H9 (cell line): ENCODE measurements around the gene SYDE1. TPM values are rescaled to one million over a fixed set of nuclear protein-coding genes. Genes with fewer than 3 reads are reported as not detected.
"Not testable (repeated sequence)": the region's sequence is repeated elsewhere in the genome, so short reads cannot be mapped to it uniquely, and the experiment has no call there.

ENCODE experiments used
- DNase-seq: peaks from one replicate; pipeline ENCODE4 v3.0.0-alpha.2; 2017
- H2AFZ ChIP-seq: one replicate; pipeline ENCODE4 v1.6.1; 2013; ENCODE audit warnings: mild to moderate bottlenecking, low read length, control low read depth, moderate library complexity
- H2AK5ac ChIP-seq: 2 replicates; pipeline ENCODE4 v1.6.1; 2013; ENCODE audit warnings: low read length, control low read depth, mixed read lengths; ENCODE audit not compliant: insufficient read length
- H2BK120ac ChIP-seq: one replicate; pipeline ENCODE4 v1.6.1; 2013; ENCODE audit warnings: low read depth, mild to moderate bottlenecking, low read length, control low read depth, inconsistent platforms; ENCODE audit not compliant: poor library complexity, severe bottlenecking
- H2BK12ac ChIP-seq: 2 replicates; pipeline ENCODE4 v1.6.1; 2013; ENCODE audit warnings: low read length, control low read depth, mixed read lengths, low read depth; ENCODE audit not compliant: insufficient read length
- H2BK15ac ChIP-seq: 2 replicates; pipeline ENCODE4 v1.6.1; 2013; ENCODE audit warnings: low read depth, low read length, control low read depth
- H2BK20ac ChIP-seq: one replicate; pipeline ENCODE4 v1.6.1; 2013; ENCODE audit warnings: low read depth, mild to moderate bottlenecking, low read length, control low read depth, inconsistent platforms; ENCODE audit not compliant: poor library complexity, severe bottlenecking
- H2BK5ac ChIP-seq: 2 replicates; pipeline ENCODE4 v1.6.1; 2013; ENCODE audit warnings: low read length, control low read depth, mixed read lengths; ENCODE audit not compliant: insufficient read length
- H3K14ac ChIP-seq: 2 replicates; pipeline ENCODE4 v1.6.1; 2013; ENCODE audit warnings: low read length, control low read depth; ENCODE audit not compliant: insufficient read depth
- H3K18ac ChIP-seq: 2 replicates; pipeline ENCODE4 v1.6.1; 2013; ENCODE audit warnings: low read depth, mild to moderate bottlenecking, mixed read lengths, low read length, control low read depth; ENCODE audit not compliant: insufficient read length
- H3K23ac ChIP-seq: 2 replicates; pipeline ENCODE4 v1.6.1; 2013; ENCODE audit warnings: low read length, control low read depth, mixed read lengths, low read depth; ENCODE audit not compliant: insufficient read length
- H3K23me2 ChIP-seq: 2 replicates; pipeline ENCODE4 v1.6.1; 2013; ENCODE audit warnings: low read depth, mild to moderate bottlenecking, mixed read lengths, low read length, control low read depth; ENCODE audit not compliant: insufficient read length, poor library complexity, severe bottlenecking
- H3K27ac ChIP-seq: 2 replicates; pipeline ENCODE4 v1.5.1; 2013; ENCODE audit warnings: low read length, control low read depth, mixed read lengths, low read depth; ENCODE audit not compliant: insufficient read length
- H3K27me3 ChIP-seq: 2 replicates; pipeline ENCODE4 v1.6.1; 2013; ENCODE audit warnings: low read length, control low read depth, inconsistent platforms; ENCODE audit not compliant: insufficient read depth
- H3K4ac ChIP-seq: 2 replicates; pipeline ENCODE4 v1.6.1; 2013; ENCODE audit warnings: low read depth, mild to moderate bottlenecking, control low read depth, inconsistent platforms, low read length, moderate library complexity
- H3K4me1 ChIP-seq: 2 replicates; pipeline ENCODE4 v1.6.1; 2013; ENCODE audit warnings: low read length, control low read depth, inconsistent platforms; ENCODE audit not compliant: insufficient read depth
- H3K4me2 ChIP-seq: 2 replicates; pipeline ENCODE4 v1.6.1; 2013; ENCODE audit warnings: low read length, control low read depth, mixed read lengths; ENCODE audit not compliant: insufficient read length, insufficient read depth
- H3K56ac ChIP-seq: 2 replicates; pipeline ENCODE4 v1.6.1; 2013; ENCODE audit warnings: low read depth, mild to moderate bottlenecking, mixed read lengths, low read length, control low read depth; ENCODE audit not compliant: insufficient read length
- H3K79me1 ChIP-seq: 2 replicates; pipeline ENCODE4 v1.6.1; 2013; ENCODE audit warnings: low read depth, mild to moderate bottlenecking, moderate library complexity, low read length, control low read depth, inconsistent platforms; ENCODE audit not compliant: insufficient read depth, poor library complexity, severe bottlenecking
- H3K79me2 ChIP-seq: 2 replicates; pipeline ENCODE4 v1.6.1; 2013; ENCODE audit warnings: low read length, control low read depth, inconsistent platforms; ENCODE audit not compliant: insufficient read depth
- H3K9ac ChIP-seq: 2 replicates; pipeline ENCODE4 v1.6.1; 2013; ENCODE audit warnings: low read length, control low read depth, mixed read lengths; ENCODE audit not compliant: insufficient read length; ENCODE audit errors: extremely low read depth
- H3K9me3 ChIP-seq: one replicate; pipeline ENCODE4 v1.6.1; 2013; ENCODE audit warnings: low read depth, low read length, inconsistent platforms; ENCODE audit not compliant: control insufficient read depth
- H3T11ph ChIP-seq: one replicate; pipeline ENCODE4 v1.6.1; 2013; ENCODE audit warnings: mild to moderate bottlenecking, low read length, control low read depth, inconsistent platforms
- H4K20me1 ChIP-seq: one replicate; pipeline ENCODE4 v1.6.1; 2013; ENCODE audit not compliant: control insufficient read depth, insufficient read length, insufficient read depth
- H4K5ac ChIP-seq: 2 replicates; pipeline ENCODE4 v1.6.1; 2013; ENCODE audit warnings: low read depth, mild to moderate bottlenecking, mixed read lengths, low read length, control low read depth; ENCODE audit not compliant: insufficient read length
- H4K8ac ChIP-seq: replicated peaks from 2 replicates; pipeline ENCODE4 v1.6.1; 2013; ENCODE audit warnings: low read length, control low read depth, mixed read lengths, low read depth; ENCODE audit not compliant: insufficient read length
- H4K91ac ChIP-seq: 2 replicates; pipeline ENCODE4 v1.6.1; 2013; ENCODE audit warnings: low read depth, mild to moderate bottlenecking, moderate library complexity, mixed read lengths, low read length, control low read depth; ENCODE audit not compliant: insufficient read length
- H3K27ac Mint-ChIP-seq, 3 experiments: 2 replicates in 2 of 3; 3 replicates in 1 of 3; pipeline ENCODE4 v1.8.0; 2020 to 2021; ENCODE audit warnings: mixed read lengths in 3 of 3, mild to moderate bottlenecking in 1 of 3, moderate library complexity in 1 of 3
- H3K27me3 Mint-ChIP-seq: 2 replicates; pipeline ENCODE4 v1.8.0; 2021; ENCODE audit warnings: low read depth, mild to moderate bottlenecking, moderate library complexity, mixed read lengths
- H3K36me3 Mint-ChIP-seq, 3 experiments: 2 replicates in 2 of 3; 3 replicates in 1 of 3; pipeline ENCODE4 v1.8.0; 2020 to 2021; ENCODE audit warnings: low read depth in 3 of 3, mixed read lengths in 3 of 3; ENCODE audit not compliant: insufficient read depth in 1 of 3
- H3K4me1 Mint-ChIP-seq, 2 experiments: 2 replicates each; pipeline ENCODE4 v1.8.0; 2020; ENCODE audit warnings: mixed read lengths in 2 of 2
- H3K4me3 Mint-ChIP-seq, 2 experiments: 2 replicates in 1 of 2; 3 replicates in 1 of 2; pipeline ENCODE4 v1.8.0; 2020 to 2021; ENCODE audit warnings: mild to moderate bottlenecking in 2 of 2, mixed read lengths in 2 of 2, moderate library complexity in 1 of 2
- H3K9me3 Mint-ChIP-seq, 2 experiments: 2 replicates in 1 of 2; 3 replicates in 1 of 2; pipeline ENCODE4 v1.8.0; 2020; ENCODE audit warnings: mild to moderate bottlenecking in 2 of 2, mixed read lengths in 2 of 2, moderate library complexity in 1 of 2
- CTCF ChIP-seq: fragments of 200-600 bp; sonication (generic); conservative IDR thresholded peaks from 3 replicates; pipeline ENCODE4 v1.8.0; 2021; ENCODE audit warnings: antibody characterized with exemption, mild to moderate bottlenecking
- WGBS: extraction: QIAGEN DNeasy Blood & Tissue Kit; methylation state at CpG from one replicate; pipeline ENCODE4 v1.1.7; 2013; ENCODE audit warnings: missing lambda C conversion rate, low lambda C conversion rate, mixed read lengths; ENCODE audit not compliant: insufficient read length; ENCODE audit errors: extremely low coverage; 5-methylcytosine and 5-hydroxymethylcytosine counted together
- total RNA-seq: library from RNA; stranded (reverse); gene quantifications from 2 replicates; pipeline ENCODE4 v1.2.1, GENCODE V29; 2021

Gene SYDE1
- total RNA-seq, 1 experiment from 2014 or later: 21.4 TPM

GRCh38 chr19:15062036-15062435, 45.2 kb upstream of the SYDE1 start:
- Histone ChIP-seq H3K23me2 (no peaks in the 10 kb centered on the region), H3K9me3 (no peaks in the 10 kb centered on the region), H3K4ac (no peak overlapping the region), H3K79me1 (no peaks in the 10 kb centered on the region), H4K8ac (no peak overlapping the region), H2BK20ac (no peak overlapping the region), H3K4me1 (no peaks in the 10 kb centered on the region), H2AFZ (no peak overlapping the region), H2AK5ac (no peak overlapping the region), H4K20me1 (no peaks in the 10 kb centered on the region), H3K14ac (no peak overlapping the region), H4K5ac (no peak overlapping the region), H2BK120ac (no peak overlapping the region), H3K23ac (no peak overlapping the region), H3K79me2 (no peaks in the 10 kb centered on the region), H3K4me2 (no peak overlapping the region), H3K56ac (no peak overlapping the region), H2BK12ac (no peak overlapping the region), H2BK15ac (no peak overlapping the region), H3K18ac (no peak overlapping the region), H4K91ac (no peak overlapping the region), H2BK5ac (no peak overlapping the region), H3K27ac (no peak overlapping the region), H3T11ph (no peak overlapping the region), H3K27me3 (no peaks in the 10 kb centered on the region), H3K9ac (no peak overlapping the region)
- no peak for DNase-seq
- Mint-ChIP-seq H3K36me3 (peaks cover 0 to 19% (median 6%) of the 10 kb centered on the region in 3 experiments; a peak in 3 of 7 replicates), H3K4me3 (no peak overlapping the region), H3K27ac (no peak overlapping the region), H3K27me3 (peaks cover 10% of the 10 kb centered on the region), H3K9me3 (peaks cover 28 to 92% of the 10 kb centered on the region in 2 experiments), H3K4me1 (no peaks in the 10 kb centered on the region)
- no CpG with 5 or more reads among the region's 12 CpGs for WGBS
- no peak for TF ChIP-seq CTCF

GRCh38 chr19:15070386-15070785, 36.8 kb upstream of the SYDE1 start:
- H3K27ac ChIP-seq, H3K9me3 ChIP-seq, H2BK15ac ChIP-seq, H3K4me3 Mint-ChIP-seq, H3K9ac ChIP-seq, H3K14ac ChIP-seq, H3K23ac ChIP-seq, H3K79me2 ChIP-seq, H3K27ac Mint-ChIP-seq, H3K4me1 ChIP-seq, H3K4me1 Mint-ChIP-seq, H2BK5ac ChIP-seq, H3K23me2 ChIP-seq, H2BK120ac ChIP-seq, H2AFZ ChIP-seq, H4K5ac ChIP-seq, H2AK5ac ChIP-seq, H3K56ac ChIP-seq, H2BK12ac ChIP-seq, H3K27me3 Mint-ChIP-seq, H3K18ac ChIP-seq, H4K8ac ChIP-seq, H3K4me2 ChIP-seq, H4K20me1 ChIP-seq, H3K27me3 ChIP-seq, H3K4ac ChIP-seq, H3T11ph ChIP-seq, H3K36me3 Mint-ChIP-seq, H4K91ac ChIP-seq, H3K79me1 ChIP-seq, DNase-seq, H2BK20ac ChIP-seq: not testable (repeated sequence)
- peaks cover 8 to 79% of the 10 kb centered on the region in 2 experiments for H3K9me3 Mint-ChIP-seq
- WGBS: no CpG with 5 or more reads among the region's 4 CpGs
